SH-SY5Y (cell line): ENCODE results near the gene SLC34A1.

Experiments
- GATA2 ChIP-seq: IDR thresholded peaks from 2 replicates; pipeline ENCODE4 v1.6.1; 2011; ENCODE audit warnings: mild to moderate bottlenecking, low read depth, low read length
- GATA3 ChIP-seq: IDR thresholded peaks from 2 replicates; pipeline ENCODE4 v1.6.1; 2011; ENCODE audit warnings: low read depth, mild to moderate bottlenecking, low read length, moderate library complexity

DNA sequence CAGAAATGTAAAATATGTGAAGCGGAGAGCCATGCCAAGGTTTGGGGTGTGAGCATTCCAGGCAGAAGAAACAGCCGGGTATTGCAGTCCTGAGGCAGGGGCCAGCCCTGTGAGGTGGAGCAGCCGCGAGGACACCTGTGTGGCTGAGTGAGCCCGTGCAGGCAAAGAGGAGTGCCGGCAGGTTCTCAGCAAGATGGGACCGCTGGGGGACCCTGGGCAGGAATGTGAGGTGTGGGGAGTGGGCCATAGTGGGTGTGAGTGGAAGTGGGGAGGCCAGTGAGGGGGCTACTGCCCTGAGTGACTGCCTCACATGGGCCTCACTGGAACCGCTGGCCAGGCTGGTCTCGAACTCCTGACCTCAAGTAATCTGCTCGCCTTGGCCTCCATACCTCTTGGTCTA lies 54.2 kb downstream of the SLC34A1 start:
- TF ChIP-seq GATA3 (no peak), GATA2 (no peak)
